Ascending aorta (tissue), 1 donor: ENCODE data around the gene ANGPTL2. TPM values are rescaled to one million over a fixed set of nuclear protein-coding genes. Genes with fewer than 3 reads are reported as not detected.

Source experiments
- total RNA-seq: library from RNA; depleted of rRNA; stranded (reverse); fragments of >200 nt; gene quantifications from one replicate; pipeline ENCODE4 v1.1.0, GENCODE V29; 2016

The ANGPTL2 gene
- total RNA-seq, 1 donor from 2014 or later = 19.6 TPM

Other genes with a start within 250 kb of the ANGPTL2 start
- gene RALGPS1, start 207.9 kb downstream of the ANGPTL2 start, total RNA-seq = 9.8 TPM
- 162 TPM for gene GARNL3, start 142.1 kb upstream of the ANGPTL2 start, total RNA-seq